GM19023 (cell line): ENCODE measurements around the gene ATAD3B.
"Not testable (repeated sequence)": the region's sequence is repeated elsewhere in the genome, so short reads cannot be mapped to it uniquely, and the experiment has no call there.

ENCODE experiments used
- ATAC-seq: cut with Tn5 transposase; IDR thresholded peaks from one replicate; pipeline ENCODE4 v1.9.1; 2021; ENCODE audit warnings: mild to moderate bottlenecking, moderate library complexity; ENCODE audit not compliant: unreplicated experiment

The ATAD3B gene

GRCh38 chr1:1509465-1509850, 37.9 kb downstream of the ATAD3B start:
- ATAC-seq = not testable (repeated sequence)

GRCh38 chr1:1510912-1511532, 39.5 kb downstream of the ATAD3B start:
- ATAC-seq = no peak

- ATAC-seq = peak; percentile 80
Measured at GRCh38 chr1:1511533-1512285, 40.1 kb downstream of the ATAD3B start, which contains the start of gene ATAD3A. Gene ATAD3A (plus strand): TSS chr1:1512162. CDS start chr1:1512269, 107 bp downstream.

GRCh38 chr1:1512425-1512824, 40.9 kb downstream of the ATAD3B start:
- ATAC-seq = not testable (repeated sequence)

- not testable (repeated sequence) for ATAC-seq
Measured at GRCh38 chr1:1513675-1514074, 42.1 kb downstream of the ATAD3B start.

GRCh38 chr1:1514376-1514775, 42.8 kb downstream of the ATAD3B start:
- ATAC-seq = not testable (repeated sequence)

GRCh38 chr1:1516923-1517322, 45.4 kb downstream of the ATAD3B start:
- ATAC-seq = not testable (repeated sequence)

- no peak for ATAC-seq
Measured at GRCh38 chr1:1517973-1518620, 46.5 kb downstream of the ATAD3B start.

- ATAC-seq = not testable (repeated sequence)
Measured at GRCh38 chr1:1518621-1519007, 47.0 kb downstream of the ATAD3B start.

GRCh38 chr1:1519805-1520505, 48.4 kb downstream of the ATAD3B start:
- not testable (repeated sequence) for ATAC-seq

- no peak for ATAC-seq
Measured at GRCh38 chr1:1521331-1521730, 49.8 kb downstream of the ATAD3B start.

- not testable (repeated sequence) for ATAC-seq
Measured at GRCh38 chr1:1522536-1522935, 51.0 kb downstream of the ATAD3B start.

- not testable (repeated sequence) for ATAC-seq
Measured at GRCh38 chr1:1523226-1523625, 51.7 kb downstream of the ATAD3B start.

GRCh38 chr1:1523651-1524050, 52.1 kb downstream of the ATAD3B start:
- ATAC-seq = not testable (repeated sequence)

- ATAC-seq = not testable (repeated sequence)
Measured at GRCh38 chr1:1524750-1525383, 53.3 kb downstream of the ATAD3B start.

- ATAC-seq = not testable (repeated sequence)
Measured at GRCh38 chr1:1526476-1526875, 54.9 kb downstream of the ATAD3B start.

- no peak for ATAC-seq
Measured at GRCh38 chr1:1527092-1527816, 55.7 kb downstream of the ATAD3B start.

- ATAC-seq = no peak
Measured at GRCh38 chr1:1528301-1529267, 57.0 kb downstream of the ATAD3B start.

GRCh38 chr1:1529321-1529720, 57.8 kb downstream of the ATAD3B start:
- no peak for ATAC-seq
